Activated naive CD4-positive, alpha-beta T cell treated with anti-CD3 and anti-CD28 coated beads, Interleukin-2, amount 10 ng/mL, durations not matched to agents 7 days and 5 days (primary cell): ENCODE data around the gene FIZ1.
A peak's percentile ranks its signal among the peaks of the same experiment; 100 is the strongest.

Experiments
- CTCF ChIA-PET: fragments of 350-600 bp; sonication (Branson Sonifier 250); formaldehyde crosslinking; loops from one replicate; lab custom pipeline; 2021; ENCODE audit warnings: antibody characterized with exemption; lab: Charles Lee
- DNase-seq: peaks from one replicate; pipeline ENCODE4 v3.0.0-alpha.2; 2020
- H3K27ac Mint-ChIP-seq: one replicate; pipeline ENCODE4 v1.8.0; 2021; ENCODE audit warnings: mild to moderate bottlenecking, moderate library complexity, mixed read lengths
- H3K27me3 Mint-ChIP-seq: one replicate; pipeline ENCODE4 v1.8.0; 2021; ENCODE audit warnings: mild to moderate bottlenecking, mixed read lengths
- H3K36me3 Mint-ChIP-seq: one replicate; pipeline ENCODE4 v1.8.0; 2021; ENCODE audit warnings: mixed read lengths
- H3K4me1 Mint-ChIP-seq: one replicate; pipeline ENCODE4 v1.8.0; 2021; ENCODE audit warnings: mixed read lengths
- H3K4me3 Mint-ChIP-seq: one replicate; pipeline ENCODE4 v1.8.0; 2021; ENCODE audit warnings: mild to moderate bottlenecking, moderate library complexity, mixed read lengths
- H3K9me3 Mint-ChIP-seq: one replicate; pipeline ENCODE4 v1.8.0; 2021; ENCODE audit warnings: mixed read lengths

Gene FIZ1

GRCh38 chr19:55624109-55625003 is 25.0 kb upstream of the FIZ1 start, which contains the start of gene ZNF784:
ZNF784 (minus strand) TSS chr19:55624566; CDS start chr19:55624561, 5 bp downstream.
- CTCF ChIA-PET, result interaction anchor here (0.6 to 3.4 kb wide), 8 partner anchors 9 to 536 kb away, joined by 3 to 15 read pairs (median 3); partner anchors contain the start of gene ZNF865
- H3K4me3 Mint-ChIP-seq, result peak within 1 kb of the TSS; percentile 92
- H3K9me3 Mint-ChIP-seq, result peaks cover 2% of the 10 kb centered on the region
- H3K27me3 Mint-ChIP-seq, result peaks cover 35% of the 10 kb centered on the region
- DNase-seq, result peak; percentile 93
- peaks cover 26% of the 10 kb centered on the region for H3K36me3 Mint-ChIP-seq
- H3K27ac Mint-ChIP-seq, result peak within 1 kb of the TSS; percentile 98
- peaks cover 56% of the 10 kb centered on the region for H3K4me1 Mint-ChIP-seq

GRCh38 chr19:55623561-55623960 is 24.2 kb upstream of the FIZ1 start:
- Mint-ChIP-seq H3K9me3 (peaks cover 2% of the 10 kb centered on the region), H3K27ac (peak overlapping the region; percentile 19), H3K4me3 (no peak overlapping the region), H3K27me3 (peaks cover 27% of the 10 kb centered on the region), H3K4me1 (peaks cover 56% of the 10 kb centered on the region), H3K36me3 (peaks cover 28% of the 10 kb centered on the region)
- CTCF ChIA-PET, result interaction anchor here (0.6 to 1.5 kb wide), 3 partner anchors 16 to 535 kb away, joined by 3 to 4 read pairs (median 3); no protein-coding TSS in a partner anchor
- DNase-seq, result no peak

GRCh38 chr19:55623130-55623529 is 23.8 kb upstream of the FIZ1 start:
- Mint-ChIP-seq H3K4me1 (peaks cover 55% of the 10 kb centered on the region), H3K4me3 (no peak overlapping the region), H3K27me3 (peaks cover 23% of the 10 kb centered on the region), H3K9me3 (peaks cover 2% of the 10 kb centered on the region), H3K36me3 (peaks cover 28% of the 10 kb centered on the region), H3K27ac (peak overlapping the region; percentile 19)
- DNase-seq, result no peak
- CTCF ChIA-PET, result interaction anchor here (0.9 to 1.5 kb wide), 3 partner anchors 8 to 17 kb away, joined by 3 to 4 read pairs (median 3); no protein-coding TSS in a partner anchor

- Mint-ChIP-seq H3K27ac (no peak overlapping the region), H3K4me3 (no peak overlapping the region), H3K9me3 (peaks cover 2% of the 10 kb centered on the region), H3K4me1 (peaks cover 50% of the 10 kb centered on the region), H3K27me3 (peaks cover 16% of the 10 kb centered on the region), H3K36me3 (peaks cover 32% of the 10 kb centered on the region)
- CTCF ChIA-PET, result interaction anchor here (0.9 to 1.4 kb wide), 2 partner anchors 9 to 16 kb away, joined by 3 to 4 read pairs; no protein-coding TSS in a partner anchor
- no peak for DNase-seq
Measured at GRCh38 chr19:55622242-55622969, 23.1 kb upstream of the FIZ1 start.

- Mint-ChIP-seq H3K27me3 (peaks cover 10% of the 10 kb centered on the region), H3K4me1 (peaks cover 43% of the 10 kb centered on the region), H3K36me3 (peaks cover 36% of the 10 kb centered on the region), H3K9me3 (peaks cover 2% of the 10 kb centered on the region), H3K4me3 (no peak overlapping the region), H3K27ac (no peak overlapping the region)
- CTCF ChIA-PET, result interaction anchor here (4.9 kb wide), 1 partner anchor 10 kb away, joined by 23 read pairs; no protein-coding TSS in a partner anchor
- no peak for DNase-seq
Measured at GRCh38 chr19:55621673-55622231, 22.4 kb upstream of the FIZ1 start.

- Mint-ChIP-seq H3K9me3 (peaks cover 2% of the 10 kb centered on the region), H3K27ac (no peak overlapping the region), H3K4me1 (peaks cover 38% of the 10 kb centered on the region), H3K27me3 (peaks cover 5% of the 10 kb centered on the region), H3K36me3 (peaks cover 39% of the 10 kb centered on the region), H3K4me3 (no peak overlapping the region)
- DNase-seq, result no peak
- CTCF ChIA-PET, result interaction anchor here (1.2 to 4.9 kb wide), 2 partner anchors 11 to 15 kb away, joined by 6 to 23 read pairs; partner anchors contain the start of gene ZNF865
Measured at GRCh38 chr19:55621205-55621672, 21.9 kb upstream of the FIZ1 start.

- Mint-ChIP-seq H3K4me3 (no peak overlapping the region), H3K27ac (peak overlapping the region; percentile 25), H3K27me3 (peaks cover 4% of the 10 kb centered on the region), H3K9me3 (peaks cover 2% of the 10 kb centered on the region), H3K36me3 (peaks cover 39% of the 10 kb centered on the region), H3K4me1 (peaks cover 32% of the 10 kb centered on the region)
- no peak for DNase-seq
- CTCF ChIA-PET, result interaction anchor here (1.2 to 4.9 kb wide), 2 partner anchors 11 to 15 kb away, joined by 6 to 23 read pairs; partner anchors contain the start of gene ZNF865
Measured at GRCh38 chr19:55620410-55621204, 21.3 kb upstream of the FIZ1 start.

- H3K9me3 Mint-ChIP-seq, result peaks cover 2% of the 10 kb centered on the region
- CTCF ChIA-PET, result interaction anchor here (2.8 to 4.9 kb wide), 2 partner anchors 13 kb away, joined by 11 to 23 read pairs; partner anchors contain the start of gene ZNF865
- H3K4me1 Mint-ChIP-seq, result peaks cover 25% of the 10 kb centered on the region
Measured at GRCh38 chr19:55619286-55619685, 20.0 kb upstream of the FIZ1 start.

GRCh38 chr19:55618426-55618825 is 19.1 kb upstream of the FIZ1 start:
- no peaks in the 10 kb centered on the region for H3K27me3 Mint-ChIP-seq
- no peaks in the 10 kb centered on the region for H3K9me3 Mint-ChIP-seq
- no peak overlapping the region for H3K4me3 Mint-ChIP-seq

More at GRCh38 chr19:55619286-55619685, 20.0 kb upstream of the FIZ1 start:
- Mint-ChIP-seq H3K36me3 (peaks cover 41% of the 10 kb centered on the region), H3K27ac (no peak overlapping the region), H3K27me3 (no peaks in the 10 kb centered on the region), H3K4me3 (no peak overlapping the region)
- no peak for DNase-seq

GRCh38 chr19:55617426-55617825 is 18.1 kb upstream of the FIZ1 start:
- Mint-ChIP-seq H3K36me3 (peaks cover 42% of the 10 kb centered on the region), H3K27ac (no peak overlapping the region), H3K27me3 (no peaks in the 10 kb centered on the region), H3K9me3 (no peaks in the 10 kb centered on the region), H3K4me1 (peaks cover 15% of the 10 kb centered on the region), H3K4me3 (no peak overlapping the region)
- DNase-seq, result no peak
- CTCF ChIA-PET, result interaction anchor here (2.8 to 4.9 kb wide), 2 partner anchors 11 to 15 kb away, joined by 11 to 23 read pairs; partner anchors contain the start of gene ZNF865

More at GRCh38 chr19:55618426-55618825, 19.1 kb upstream of the FIZ1 start:
- Mint-ChIP-seq H3K27ac (no peak overlapping the region), H3K36me3 (peaks cover 37% of the 10 kb centered on the region), H3K4me1 (peaks cover 18% of the 10 kb centered on the region)
- CTCF ChIA-PET, result interaction anchor here (0.5 to 4.9 kb wide), 3 partner anchors 12 to 511 kb away, joined by 3 to 23 read pairs (median 11); partner anchors contain the start of gene ZNF865
- DNase-seq, result no peak

GRCh38 chr19:55616395-55616875 is 17.1 kb upstream of the FIZ1 start:
- CTCF ChIA-PET, result interaction anchor here (2.8 kb wide), 1 partner anchor 10 kb away, joined by 11 read pairs; the partner anchor contains the start of gene ZNF865
- peaks cover 46% of the 10 kb centered on the region for H3K36me3 Mint-ChIP-seq
- no peak for DNase-seq
- H3K27me3 Mint-ChIP-seq, result no peaks in the 10 kb centered on the region
- peaks cover 15% of the 10 kb centered on the region for H3K4me1 Mint-ChIP-seq
- H3K27ac Mint-ChIP-seq, result no peak overlapping the region
- H3K4me3 Mint-ChIP-seq, result no peak overlapping the region
- no peaks in the 10 kb centered on the region for H3K9me3 Mint-ChIP-seq

- Mint-ChIP-seq H3K27me3 (no peaks in the 10 kb centered on the region), H3K4me1 (peaks cover 14% of the 10 kb centered on the region), H3K36me3 (peaks cover 44% of the 10 kb centered on the region), H3K27ac (no peak overlapping the region), H3K4me3 (no peak overlapping the region), H3K9me3 (no peaks in the 10 kb centered on the region)
- CTCF ChIA-PET, result no interaction called here
- DNase-seq, result no peak
Measured at GRCh38 chr19:55615543-55616394, 16.5 kb upstream of the FIZ1 start.
